Mucosa of descending colon (tissue), 3 donors: ENCODE results near the gene WASF3. TPM values are rescaled to one million over a fixed set of nuclear protein-coding genes. Genes with fewer than 3 reads are reported as not detected.

Experiments
- ATAC-seq: fragments of 200-7000 bp; cut with Tn5 transposase; one replicate; pipeline ENCODE4 v1.9.1; 2020; ENCODE audit warnings: mild to moderate bottlenecking, moderate library complexity
- DNase-seq, 3 donors: peaks; one replicate each; pipeline ENCODE4 v3.0.0-alpha.2; 2020
- H3K36me3 ChIP-seq: fragments of 200-600 bp; one replicate; pipeline ENCODE4 v1.8.0; 2021; ENCODE audit warnings: low read depth, mild to moderate bottlenecking
- H3K4me1 ChIP-seq: fragments of 200-600 bp; one replicate; pipeline ENCODE4 v1.8.0; 2021; ENCODE audit warnings: low read depth, mild to moderate bottlenecking
- H3K4me3 ChIP-seq: fragments of 200-600 bp; one replicate; pipeline ENCODE4 v1.8.0; 2021; ENCODE audit warnings: mild to moderate bottlenecking
- H3K9me3 ChIP-seq: fragments of 200-600 bp; one replicate; pipeline ENCODE4 v1.8.0; 2021; ENCODE audit warnings: mild to moderate bottlenecking
- intact Hi-C, 2 donors: fragments of 100-400 bp; cut with DNase I in 1 of 2; cut with micrococcal nuclease in 1 of 2; formaldehyde crosslinking; loops; one replicate each; pipeline versions ENCODE4 v1.11.0 to v1.11.1; 2022; cut with DNase I, micrococcal nuclease
- total RNA-seq, 3 donors: library from RNA; stranded (reverse); fragmentation: NEBNext Ultra II Directional in 2 of 3; extraction: Animal tissue kit (Norgen Biotek cat#: 25700) in 2 of 3; gene quantifications; one replicate each; pipeline versions ENCODE4 v1.2.1 to v1.2.4, GENCODE V29; 2021 to 2023
- TF ChIP-seq, protein P1 (sequence below): fragments of 200-600 bp; IDR thresholded peaks from one replicate; pipeline ENCODE4 v1.8.0; 2022; ENCODE audit warnings: antibody characterized with exemption, mild to moderate bottlenecking
- donor health status: DM: no; HTN: no; CAD: no; lungs with moderate emphysema.
- donor health status: DM: no; HTN: no; CAD: no.
- donor health status: DM: no; HTN: yes; CAD: no.

The WASF3 gene
- total RNA-seq, 3 donors from 2014 or later: 1.4 to 18.4 (median 4.4) TPM

DNA sequence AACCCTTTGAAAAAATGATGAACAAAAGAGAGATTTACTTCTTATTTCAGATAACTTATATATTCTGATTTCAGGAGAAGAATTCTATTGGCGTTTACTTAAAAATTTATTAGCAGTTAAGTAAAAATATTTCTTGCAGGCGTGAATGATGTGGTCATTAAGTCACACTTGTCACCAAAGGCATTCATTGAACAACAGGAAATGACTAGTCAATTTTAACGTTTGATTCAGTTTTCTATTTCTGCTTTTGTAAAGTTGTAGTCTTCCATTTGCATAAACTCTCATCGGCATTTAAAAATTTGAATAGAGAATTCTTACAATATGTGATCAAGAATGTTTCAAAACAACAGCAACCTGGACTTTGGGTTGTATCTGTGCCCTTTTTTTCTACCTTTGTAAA is 119.7 kb downstream of the WASF3 start:
- intact Hi-C loops: no loop called here
- Histone ChIP-seq H3K9me3 (no peaks in the 10 kb centered on the region), H3K4me1 (no peaks in the 10 kb centered on the region), H3K4me3 (no peak overlapping the region), H3K36me3 (no peaks in the 10 kb centered on the region)
- ATAC-seq (no peak), DNase-seq (no peak)
- TF ChIP-seq, protein P1, sequence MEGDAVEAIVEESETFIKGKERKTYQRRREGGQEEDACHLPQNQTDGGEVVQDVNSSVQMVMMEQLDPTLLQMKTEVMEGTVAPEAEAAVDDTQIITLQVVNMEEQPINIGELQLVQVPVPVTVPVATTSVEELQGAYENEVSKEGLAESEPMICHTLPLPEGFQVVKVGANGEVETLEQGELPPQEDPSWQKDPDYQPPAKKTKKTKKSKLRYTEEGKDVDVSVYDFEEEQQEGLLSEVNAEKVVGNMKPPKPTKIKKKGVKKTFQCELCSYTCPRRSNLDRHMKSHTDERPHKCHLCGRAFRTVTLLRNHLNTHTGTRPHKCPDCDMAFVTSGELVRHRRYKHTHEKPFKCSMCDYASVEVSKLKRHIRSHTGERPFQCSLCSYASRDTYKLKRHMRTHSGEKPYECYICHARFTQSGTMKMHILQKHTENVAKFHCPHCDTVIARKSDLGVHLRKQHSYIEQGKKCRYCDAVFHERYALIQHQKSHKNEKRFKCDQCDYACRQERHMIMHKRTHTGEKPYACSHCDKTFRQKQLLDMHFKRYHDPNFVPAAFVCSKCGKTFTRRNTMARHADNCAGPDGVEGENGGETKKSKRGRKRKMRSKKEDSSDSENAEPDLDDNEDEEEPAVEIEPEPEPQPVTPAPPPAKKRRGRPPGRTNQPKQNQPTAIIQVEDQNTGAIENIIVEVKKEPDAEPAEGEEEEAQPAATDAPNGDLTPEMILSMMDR: no peak

DNA sequence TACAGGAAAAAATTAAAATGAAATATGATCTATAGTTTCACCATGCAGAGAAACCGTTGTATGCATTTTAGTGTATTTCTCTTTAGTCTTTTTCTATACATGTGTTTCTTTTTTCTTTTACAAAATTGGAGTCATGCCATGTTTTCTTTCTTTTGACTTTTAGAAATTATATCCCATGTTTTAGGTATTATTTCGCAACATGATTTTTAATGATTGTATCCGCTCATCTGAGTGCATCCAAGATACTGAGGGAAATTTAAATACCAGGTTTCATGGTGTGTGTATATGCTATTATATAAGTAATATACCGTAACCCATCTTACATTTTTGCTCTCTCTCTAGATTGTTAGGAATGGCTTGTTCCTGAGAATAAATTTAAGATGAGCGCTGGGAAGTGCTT is 120.8 kb downstream of the WASF3 start:
- Histone ChIP-seq H3K9me3 (no peaks in the 10 kb centered on the region), H3K4me1 (no peaks in the 10 kb centered on the region), H3K36me3 (no peaks in the 10 kb centered on the region), H3K4me3 (no peak overlapping the region)
- no peak for DNase-seq
- intact Hi-C loops: no loop called here
- TF ChIP-seq, protein P1: no peak
- ATAC-seq: no peak

DNA sequence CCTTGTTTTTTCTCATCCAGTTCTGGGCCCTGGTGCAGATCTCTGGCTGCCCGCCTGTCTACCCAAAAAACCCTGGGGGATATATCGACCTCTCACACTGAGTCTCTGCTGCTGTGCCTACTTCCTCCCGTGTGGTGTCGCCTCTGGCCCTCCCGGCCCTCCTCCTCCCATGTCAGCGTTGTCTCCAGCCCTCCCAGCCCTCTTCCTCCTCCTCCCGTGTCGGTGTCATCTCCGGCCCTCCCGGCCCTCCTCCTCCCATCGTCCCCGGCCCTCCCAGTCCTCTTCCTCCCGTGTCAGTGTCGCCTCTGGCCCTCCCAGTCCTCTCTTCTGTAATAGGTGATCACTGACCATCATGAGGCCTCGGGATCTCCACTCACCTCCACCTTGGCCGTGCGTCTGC is 121.3 kb downstream of the WASF3 start:
- Histone ChIP-seq H3K9me3 (no peaks in the 10 kb centered on the region), H3K4me1 (no peaks in the 10 kb centered on the region), H3K36me3 (no peaks in the 10 kb centered on the region), H3K4me3 (no peak overlapping the region)
- DNase-seq (no peak), ATAC-seq (no peak)
- intact Hi-C loops: no loop called here
- TF ChIP-seq, protein P1: no peak

DNA sequence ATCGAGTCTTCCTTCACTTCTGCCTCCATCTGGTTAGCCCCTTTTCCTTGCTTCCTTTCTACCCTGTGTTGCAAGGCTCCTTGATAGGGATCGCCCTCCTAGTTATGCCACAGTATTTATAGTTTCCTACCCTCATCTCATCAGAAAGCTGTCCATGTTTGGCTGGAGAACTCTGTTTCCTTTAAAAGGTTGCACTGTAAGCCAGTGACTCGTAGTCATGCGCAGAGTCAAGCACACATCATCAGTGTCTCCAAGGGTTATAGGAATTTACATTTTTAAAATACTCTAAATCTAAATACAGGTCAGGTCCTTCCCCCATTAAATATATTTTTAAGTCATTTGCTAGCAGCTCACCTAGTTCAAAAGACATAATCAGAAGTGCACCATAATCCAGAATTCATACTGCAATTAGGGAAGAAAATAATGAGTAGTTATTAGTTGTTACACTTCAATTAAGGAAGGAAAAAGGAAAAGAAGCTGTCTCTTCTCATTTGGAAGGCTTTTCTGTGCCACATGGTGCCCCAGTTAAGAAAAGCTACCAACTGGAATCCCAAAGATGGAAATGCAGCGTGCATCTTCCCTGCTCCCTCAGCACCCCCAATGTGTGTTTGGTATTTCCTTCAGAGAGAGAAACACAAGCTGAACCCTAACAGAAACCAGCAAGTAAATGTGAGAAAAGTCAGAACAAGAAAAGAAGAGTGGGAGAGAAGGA is 122.1 kb downstream of the WASF3 start:
- no peak overlapping the region for H3K4me3 ChIP-seq
- intact Hi-C loops: loop anchor here in 1 of 2 donors (10.0 kb wide), 1 partner anchor 195 kb away; no protein-coding TSS in a partner anchor
- H3K36me3 ChIP-seq: no peaks in the 10 kb centered on the region
- TF ChIP-seq, protein P1: no peak
- ATAC-seq (no peak), DNase-seq (no peak)
- H3K4me1 ChIP-seq: no peaks in the 10 kb centered on the region
- no peaks in the 10 kb centered on the region for H3K9me3 ChIP-seq

DNA sequence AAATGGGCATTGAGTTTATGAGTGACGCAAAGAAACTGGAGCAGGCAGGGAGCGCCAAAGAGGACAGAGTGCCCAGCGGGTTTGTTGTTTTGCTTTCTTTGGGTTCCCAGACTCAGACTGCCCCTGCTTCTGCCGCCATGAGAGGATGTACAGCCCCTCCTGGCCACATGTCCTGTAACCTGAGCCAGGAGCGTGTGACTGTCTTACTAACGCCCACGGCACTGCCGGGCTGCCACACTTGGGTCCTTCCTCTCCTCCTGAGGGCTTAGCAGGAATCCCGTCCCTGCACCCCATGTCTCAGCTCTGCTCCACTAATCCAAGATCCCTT is 122.6 kb downstream of the WASF3 start:
- DNase-seq (no peak), ATAC-seq (no peak)
- no peaks in the 10 kb centered on the region for H3K36me3 ChIP-seq
- no peaks in the 10 kb centered on the region for H3K4me1 ChIP-seq
- TF ChIP-seq, protein P1: no peak
- intact Hi-C loops: loop anchor here in 1 of 2 donors (10.0 kb wide), 1 partner anchor 195 kb away; no protein-coding TSS in a partner anchor
- H3K9me3 ChIP-seq: no peaks in the 10 kb centered on the region
- no peak overlapping the region for H3K4me3 ChIP-seq
